Endothelial cell of umbilical vein (primary cell): ENCODE results near the gene AGR2. TPM values are rescaled to one million over a fixed set of nuclear protein-coding genes. Genes with fewer than 3 reads are reported as not detected.

Source experiments
- BruUV-seq: library from RNA; stranded (reverse); fragments of 400-500 nt; replicated peaks from 2 replicates; lab custom pipeline; 2021; lab: Mats Ljungman, UMichigan
- CTCF ChIA-PET: fragments of 300-600, 350-600 bp; sonication (Branson Sonifier 250); formaldehyde crosslinking; loops from one replicate; lab custom pipeline; 2021; ENCODE audit warnings: antibody characterized with exemption, inconsistent platforms; lab: Charles Lee
- POLR2A ChIA-PET: fragments of 300-600, 350-600 bp; sonication (Branson Sonifier 250); formaldehyde crosslinking; loops from one replicate; lab custom pipeline; 2021; ENCODE audit warnings: antibody characterized with exemption, inconsistent platforms; lab: Charles Lee
- DNase-seq: peaks from one replicate; pipeline ENCODE4 v3.0.0-alpha.2; 2011; ENCODE audit warnings: low read depth, low spot score
- FAIRE-seq: peaks from 2 replicates; lab custom pipeline; 2011; peaks lifted over from hg19 to GRCh38; lab: Jason Lieb, UNC
- H2AFZ ChIP-seq: 2 replicates; pipeline ENCODE4 v1.6.0; 2012; ENCODE audit warnings: low read depth, low read length, control low read depth, inconsistent platforms
- H3K27ac ChIP-seq: 2 replicates; pipeline ENCODE4 v1.5.1; 2011; ENCODE audit warnings: low read depth, mild to moderate bottlenecking, control low read depth, low read length, moderate library complexity; ENCODE audit not compliant: insufficient read depth
- H3K27me3 ChIP-seq, 2 experiments: 2 replicates each; pipeline versions ENCODE4 v1.6.0 to v1.6.1; 2011; ENCODE audit warnings: low read length in 2 of 2, mixed read lengths in 1 of 2; ENCODE audit not compliant: control insufficient read depth in 2 of 2, insufficient read depth in 2 of 2
- H3K36me3 ChIP-seq, 2 experiments: 2 replicates in 1 of 2; 3 replicates in 1 of 2; pipeline ENCODE4 v1.5.1; 2011; ENCODE audit warnings: low read length in 2 of 2, mild to moderate bottlenecking in 1 of 2, moderate library complexity in 1 of 2; ENCODE audit not compliant: control insufficient read depth in 2 of 2, insufficient read depth in 2 of 2; ENCODE audit errors: extremely low read depth in 1 of 2
- H3K4me1 ChIP-seq: 3 replicates; pipeline ENCODE4 v1.5.1; 2011; ENCODE audit warnings: mild to moderate bottlenecking, low read length; ENCODE audit not compliant: control insufficient read depth, insufficient read depth; ENCODE audit errors: extremely low read depth
- H3K4me2 ChIP-seq: 2 replicates; pipeline ENCODE4 v1.6.1; 2011; ENCODE audit warnings: low read length, control low read depth, mixed read lengths; ENCODE audit not compliant: insufficient read depth
- H3K4me3 ChIP-seq, 3 experiments: fragments of 200-600 bp in 1 of 3; sonication (generic), shearing (Covaris generic) in 1 of 3; replicated peaks in 1 of 3; 2 replicates each; pipeline ENCODE4 v1.5.1; 2011 to 2016; ENCODE audit warnings: control low read depth in 3 of 3, low read length in 3 of 3, mild to moderate bottlenecking in 2 of 3, inconsistent platforms in 1 of 3, low read depth in 1 of 3, moderate library complexity in 1 of 3; ENCODE audit not compliant: insufficient read depth in 1 of 3
- H3K79me2 ChIP-seq: 2 replicates; pipeline ENCODE4 v1.6.0; 2012; ENCODE audit warnings: low read length, inconsistent platforms; ENCODE audit not compliant: control insufficient read depth, insufficient read depth
- H3K9ac ChIP-seq: replicated peaks from 2 replicates; pipeline ENCODE3; 2011; ENCODE audit warnings: low read length, control low read depth; ENCODE audit not compliant: insufficient read depth; ENCODE audit errors: extremely low read depth
- H3K9me1 ChIP-seq: replicated peaks from 3 replicates; pipeline ENCODE4 v1.6.0; 2011; ENCODE audit warnings: mild to moderate bottlenecking, low read length; ENCODE audit not compliant: control insufficient read depth, insufficient read depth; ENCODE audit errors: extremely low read depth
- H3K9me3 ChIP-seq: replicated peaks from 2 replicates; pipeline ENCODE4 v1.5.1; 2012; ENCODE audit warnings: low read length, inconsistent platforms; ENCODE audit not compliant: control insufficient read depth, insufficient read depth
- H4K20me1 ChIP-seq: replicated peaks from 2 replicates; pipeline ENCODE3; 2011; ENCODE audit warnings: mild to moderate bottlenecking, low read length; ENCODE audit not compliant: control insufficient read depth, insufficient read depth; ENCODE audit errors: extremely low read depth
- CTCF ChIP-seq, 2 donors: IDR thresholded peaks; 1 replicate in 1 of 2; 2 replicates in 1 of 2; pipeline ENCODE4 v1.5.1; 2011; ENCODE audit warnings: low read length in 2 of 2, mild to moderate bottlenecking in 2 of 2, moderate library complexity in 2 of 2, control low read depth in 1 of 2, inconsistent platforms in 1 of 2, low read depth in 1 of 2; ENCODE audit not compliant: insufficient read depth in 1 of 2; ENCODE audit errors: extremely low read depth in 1 of 2
- EZH2 ChIP-seq: IDR thresholded peaks from 2 replicates; pipeline ENCODE4 v1.6.1; 2012; ENCODE audit warnings: borderline replicate concordance, low read depth, mild to moderate bottlenecking, moderate library complexity, low read length, inconsistent platforms; ENCODE audit not compliant: severe bottlenecking
- FOS ChIP-seq: IDR thresholded peaks from 2 replicates; pipeline ENCODE4 v1.6.1; 2011; ENCODE audit warnings: mild to moderate bottlenecking, low read length, moderate library complexity, borderline replicate concordance; ENCODE audit not compliant: insufficient read depth
- GATA2 ChIP-seq: IDR thresholded peaks from 2 replicates; pipeline ENCODE4 v1.7.0; 2011; ENCODE audit warnings: low read depth, mild to moderate bottlenecking, moderate library complexity, mixed read lengths, low read length; ENCODE audit not compliant: insufficient read length, insufficient read depth
- JUN ChIP-seq: IDR thresholded peaks from 2 replicates; pipeline ENCODE4 v1.6.1; 2011; ENCODE audit warnings: borderline replicate concordance, low read depth; ENCODE audit not compliant: insufficient read length, insufficient read depth
- MAX ChIP-seq: IDR thresholded peaks from 2 replicates; pipeline ENCODE4 v1.6.1; 2011; ENCODE audit not compliant: insufficient read depth, insufficient read length
- MYC ChIP-seq: IDR thresholded peaks from one replicate; pipeline ENCODE4 v1.6.1; 2011; ENCODE audit warnings: mild to moderate bottlenecking, low read depth, low read length
- POLR2A ChIP-seq: IDR thresholded peaks from 2 replicates; pipeline ENCODE4 v1.6.1; 2012; ENCODE audit warnings: low read depth, mild to moderate bottlenecking, control low read depth, low read length
- POLR2AphosphoS5 ChIP-seq: IDR thresholded peaks from 2 replicates; pipeline ENCODE4 v1.6.1; 2012; ENCODE audit warnings: low read depth, mild to moderate bottlenecking, control low read depth, low read length, moderate library complexity; ENCODE audit not compliant: insufficient read depth
- dilution Hi-C: fragments of 300-500 bp; cut with MboI; formaldehyde crosslinking; loops from one replicate; pipeline ENCODE4 v1.15.0; 2019; ENCODE audit warnings: low sequenced_read_pairs; ENCODE audit not compliant: extremely low pct_ligation_motif_present
- intact Hi-C: fragments of 100-400 bp; cut with micrococcal nuclease; formaldehyde crosslinking; loops from one replicate; pipeline ENCODE4 v1.10.0; 2022
- polyA plus RNA-seq, 4 experiments: library from polyadenylated mRNA; depleted of rRNA in 3 of 4; stranded (reverse) in 3 of 4; unstranded in 1 of 4; fragments of >200 nt; gene quantifications; 2 replicates each; pipeline versions ENCODE4 v1.2.1 to v1.2.3, GENCODE V29; 2011 to 2012; ENCODE audit warnings: missing spikeins in 1 of 4
- total RNA-seq: library from RNA; stranded (reverse); gene quantifications from 2 replicates; pipeline ENCODE4 v1.2.3, GENCODE V29; 2021

The AGR2 gene
- total and polyA plus RNA-seq, 2 donors (not counting 3 experiments of a cell fraction or from before 2014, with no cell fraction given) = not detected

GRCh38 chr7:16785846-16786245 is 19.0 kb downstream of the AGR2 start:
- CTCF ChIA-PET = interaction anchor here (0.9 kb wide), 1 partner anchor 30 kb away, joined by 3 read pairs; no protein-coding TSS in a partner anchor
- TF ChIP-seq JUN (no peak), FOS (no peak), MYC (no peak), MAX (no peak), POLR2AphosphoS5 (no peak), POLR2A (no peak), EZH2 (no peak), CTCF (IDR thresholded peaks at IDR 0.05; ENCODE audit: extremely low read depth in 1 of 2, insufficient read depth in 1 of 2, low read depth in 1 of 2, low read length in 2 of 2) (no peak), GATA2 (no peak)
- no TSS peak for BruUV-seq
- POLR2A ChIA-PET = no interaction called here
- no peak overlapping the region for H3K4me2 ChIP-seq
- intact Hi-C loops (no loop called here), dilution Hi-C loops (no loop called here)
- H3K36me3 ChIP-seq = no peaks in the 10 kb centered on the region
- no peak overlapping the region for H3K27ac ChIP-seq
- DNase-seq = no peak
- no peaks in the 10 kb centered on the region for H3K9me1 ChIP-seq
- H4K20me1 ChIP-seq = no peaks in the 10 kb centered on the region
- H3K27me3 ChIP-seq = no peaks in the 10 kb centered on the region
- H3K4me3 ChIP-seq = no peak overlapping the region
- no peaks in the 10 kb centered on the region for H3K9me3 ChIP-seq
- no peak for FAIRE-seq
- no peak overlapping the region for H3K9ac ChIP-seq
- no peaks in the 10 kb centered on the region for H3K4me1 ChIP-seq
- no peaks in the 10 kb centered on the region for H3K79me2 ChIP-seq
- H2AFZ ChIP-seq = no peak overlapping the region
